Stomach (tissue), 4 donors: Measurements from ENCODE around the gene ATXN7L3.

ENCODE experiments used
- EP300 ChIP-seq: sonication (generic); formaldehyde crosslinking; IDR thresholded peaks from one replicate; pipeline ENCODE4 v1.6.1; 2017; ENCODE audit warnings: antibody characterized with exemption
- POLR2A ChIP-seq, 4 donors: fragments of 450-650 bp; IDR thresholded peaks; one replicate each; pipeline ENCODE4 v1.6.1; 2016; ENCODE audit warnings: antibody characterized with exemption in 4 of 4, control low read depth in 2 of 4, mild to moderate bottlenecking in 1 of 4, moderate library complexity in 1 of 4
- POLR2AphosphoS5 ChIP-seq, 3 donors: sonication (generic); formaldehyde crosslinking; IDR thresholded peaks; one replicate each; pipeline ENCODE4 v1.6.1; 2016; ENCODE audit warnings: antibody characterized with exemption in 3 of 3
- TF ChIP-seq, protein P1 (sequence below), 7 experiments: fragments of 450-650 bp in 4 of 7; fragments of 200-600 bp in 3 of 7; sonication (generic) in 3 of 7; IDR thresholded peaks; one replicate each; pipeline ENCODE4 v1.5.1; 2016 to 2019; ENCODE audit warnings: antibody characterized with exemption in 7 of 7, control low read depth in 2 of 7, mild to moderate bottlenecking in 1 of 7

GRCh38 chr17:44223541-44224071, 23.9 kb upstream of the ATXN7L3 start:
- TF ChIP-seq, protein P1, sequence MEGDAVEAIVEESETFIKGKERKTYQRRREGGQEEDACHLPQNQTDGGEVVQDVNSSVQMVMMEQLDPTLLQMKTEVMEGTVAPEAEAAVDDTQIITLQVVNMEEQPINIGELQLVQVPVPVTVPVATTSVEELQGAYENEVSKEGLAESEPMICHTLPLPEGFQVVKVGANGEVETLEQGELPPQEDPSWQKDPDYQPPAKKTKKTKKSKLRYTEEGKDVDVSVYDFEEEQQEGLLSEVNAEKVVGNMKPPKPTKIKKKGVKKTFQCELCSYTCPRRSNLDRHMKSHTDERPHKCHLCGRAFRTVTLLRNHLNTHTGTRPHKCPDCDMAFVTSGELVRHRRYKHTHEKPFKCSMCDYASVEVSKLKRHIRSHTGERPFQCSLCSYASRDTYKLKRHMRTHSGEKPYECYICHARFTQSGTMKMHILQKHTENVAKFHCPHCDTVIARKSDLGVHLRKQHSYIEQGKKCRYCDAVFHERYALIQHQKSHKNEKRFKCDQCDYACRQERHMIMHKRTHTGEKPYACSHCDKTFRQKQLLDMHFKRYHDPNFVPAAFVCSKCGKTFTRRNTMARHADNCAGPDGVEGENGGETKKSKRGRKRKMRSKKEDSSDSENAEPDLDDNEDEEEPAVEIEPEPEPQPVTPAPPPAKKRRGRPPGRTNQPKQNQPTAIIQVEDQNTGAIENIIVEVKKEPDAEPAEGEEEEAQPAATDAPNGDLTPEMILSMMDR (IDR thresholded peaks at IDR 0.05), result no peak
- TF ChIP-seq POLR2AphosphoS5 (IDR thresholded peaks at IDR 0.05) (no peak), POLR2A (IDR thresholded peaks at IDR 0.05) (no peak), EP300 (no peak)
